Measurements from ENCODE around the gene HELZ2. TPM values are rescaled to one million over a fixed set of nuclear protein-coding genes. Genes with fewer than 3 reads are reported as not detected.

The HELZ2 gene
- total RNA-seq, 1 experiment from 2014 or later = 27.5 TPM

- TF ChIP-seq FOXJ3 (CRISPR knock-in tag; IDR thresholded peaks at IDR 0.05; ENCODE audit: borderline replicate concordance) (no peak), ATF1 (CRISPR knock-in tag; IDR thresholded peaks at IDR 0.05) (no peak)
Measured at GRCh38 chr20:63585616-63586565, 11.9 kb upstream of the HELZ2 start (continued).

- DNase-seq (ENCODE audit: low spot score) (no peak), ATAC-seq (no peak)
- H3K9me3 Mint-ChIP-seq = no peaks in the 10 kb centered on the region
- POLR2A ChIA-PET = no interaction called here
- H3K27ac Mint-ChIP-seq = peak overlapping the region; percentile 74; the same call in 1 of the 2 replicates
- TF ChIP-seq TEAD1 (CRISPR knock-in tag; IDR thresholded peaks at IDR 0.05) (no peak), ZNF121 (CRISPR knock-in tag; IDR thresholded peaks at IDR 0.05) (no peak), ESRRA (CRISPR knock-in tag; IDR thresholded peaks at IDR 0.05; ENCODE audit: borderline replicate concordance) (no peak), USF1 (CRISPR knock-in tag; IDR thresholded peaks at IDR 0.05) (no peak), ATF2 (CRISPR knock-in tag; IDR thresholded peaks at IDR 0.05; ENCODE audit: borderline replicate concordance, low read depth) (no peak), GRHL2 (CRISPR knock-in tag; IDR thresholded peaks at IDR 0.05; ENCODE audit: insufficient replicate concordance, severe bottlenecking) (no peak), GTF2I (CRISPR knock-in tag; conservative IDR thresholded peaks at IDR 0.05) (no peak), E2F4 (CRISPR knock-in tag; IDR thresholded peaks at IDR 0.05; ENCODE audit: borderline replicate concordance, low read depth) (no peak), NFE2L1 (CRISPR knock-in tag; IDR thresholded peaks at IDR 0.05) (no peak), ELF4 (CRISPR knock-in tag; IDR thresholded peaks at IDR 0.05; ENCODE audit: low read depth) (no peak), ZBTB21 (CRISPR knock-in tag; IDR thresholded peaks at IDR 0.05; ENCODE audit: borderline replicate concordance) (no peak), STAT6 (CRISPR knock-in tag; conservative IDR thresholded peaks at IDR 0.05; ENCODE audit: low read depth) (no peak), ZSCAN18 (CRISPR knock-in tag; IDR thresholded peaks at IDR 0.05) (no peak), ETV6 (CRISPR knock-in tag; IDR thresholded peaks at IDR 0.05) (no peak), ZBTB43 (CRISPR knock-in tag; IDR thresholded peaks at IDR 0.05) (no peak)
- H3K4me3 Mint-ChIP-seq = no peak overlapping the region
- CTCF ChIA-PET = interaction anchor here (1.0 to 1.6 kb wide), 3 partner anchors 9 to 501 kb away, joined by 3 to 7 read pairs (median 3); partner anchors contain the start of genes HELZ2 and PTK6
- no peaks in the 10 kb centered on the region for H3K36me3 Mint-ChIP-seq
- no peaks in the 10 kb centered on the region for H3K27me3 Mint-ChIP-seq (ENCODE audit: low read depth)
- no peaks in the 10 kb centered on the region for H3K4me1 Mint-ChIP-seq
Measured at GRCh38 chr20:63582382-63583063, 8.5 kb upstream of the HELZ2 start.
